ENCODE data around the gene CORO6. TPM values are rescaled to one million over a fixed set of nuclear protein-coding genes. Genes with fewer than 3 reads are reported as not detected.

The CORO6 gene
- total RNA-seq, 4 donors from 2014 or later = 1.4 to 13.7 (median 6.6) TPM

- Histone ChIP-seq H3K36me3 (no peaks in the 10 kb centered on the region), H3K27me3 (no peaks in the 10 kb centered on the region), H3K9me3 (no peaks in the 10 kb centered on the region), H3K4me1 (peaks cover 23% of the 10 kb centered on the region), H3K27ac (no peak overlapping the region), H3K4me3 (no peak overlapping the region)
- TF ChIP-seq EP300 (IDR thresholded peaks at IDR 0.05) = no peak
- no peak for TF ChIP-seq POLR2A (IDR thresholded peaks at IDR 0.05)
- TF ChIP-seq CTCF (IDR thresholded peaks at IDR 0.05) = no peak
- TF ChIP-seq POLR2AphosphoS5 (IDR thresholded peaks at IDR 0.05) = no peak
- 68% methylated on average over 7 of the region's 8 CpGs for WGBS
- DNase-seq (ENCODE audit: low spot score in 2 of 2) = peak in 1 of 2 donors; percentile 32
Measured at GRCh38 chr17:29625037-29625750, 2.5 kb upstream of the CORO6 start.

- DNase-seq (ENCODE audit: low spot score in 2 of 2) = no peak
- 69% methylated on average over 4 of the region's 4 CpGs for WGBS
- Histone ChIP-seq H3K4me3 (no peak overlapping the region), H3K36me3 (no peaks in the 10 kb centered on the region), H3K27ac (no peak overlapping the region), H3K27me3 (no peaks in the 10 kb centered on the region), H3K9me3 (no peaks in the 10 kb centered on the region), H3K4me1 (peaks cover 23% of the 10 kb centered on the region)
- TF ChIP-seq EP300 (IDR thresholded peaks at IDR 0.05) = no peak
- TF ChIP-seq POLR2A (IDR thresholded peaks at IDR 0.05) = no peak
- no peak for TF ChIP-seq CTCF (IDR thresholded peaks at IDR 0.05)
- no peak for TF ChIP-seq POLR2AphosphoS5 (IDR thresholded peaks at IDR 0.05)
Measured at GRCh38 chr17:29624586-29624985, 1.9 kb upstream of the CORO6 start.

GRCh38 chr17:29623283-29623647 is 553 bp upstream of the CORO6 start:
- WGBS = 60% methylated on average over 4 of the region's 4 CpGs
- H3K4me3 ChIP-seq = peak overlapping the region; percentile 78
- no peaks in the 10 kb centered on the region for H3K27me3 ChIP-seq
- no peak for DNase-seq (ENCODE audit: low spot score in 2 of 2)
- no peaks in the 10 kb centered on the region for H3K9me3 ChIP-seq
- H3K36me3 ChIP-seq = no peaks in the 10 kb centered on the region
- no peak overlapping the region for H3K27ac ChIP-seq
- no peak for TF ChIP-seq POLR2AphosphoS5 (IDR thresholded peaks at IDR 0.05)
- no peak for TF ChIP-seq EP300 (IDR thresholded peaks at IDR 0.05)
- TF ChIP-seq POLR2A (IDR thresholded peaks at IDR 0.05) = no peak
- no peak for TF ChIP-seq CTCF (IDR thresholded peaks at IDR 0.05)
- peaks cover 26% of the 10 kb centered on the region for H3K4me1 ChIP-seq

GRCh38 chr17:29621751-29622194 is 939 bp downstream of the CORO6 start:
- Histone ChIP-seq H3K36me3 (no peaks in the 10 kb centered on the region), H3K27me3 (peaks cover 2% of the 10 kb centered on the region), H3K9me3 (no peaks in the 10 kb centered on the region), H3K4me1 (peaks cover 37% of the 10 kb centered on the region), H3K4me3 (peak overlapping the region; percentile 78), H3K27ac (no peak overlapping the region)
- TF ChIP-seq CTCF (IDR thresholded peaks at IDR 0.05) (no peak), EP300 (IDR thresholded peaks at IDR 0.05) (no peak), POLR2AphosphoS5 (IDR thresholded peaks at IDR 0.05) (no peak), POLR2A (IDR thresholded peaks at IDR 0.05) (no peak)
- WGBS = 72% methylated on average over 3 of the region's 8 CpGs
- no peak for DNase-seq (ENCODE audit: low spot score in 2 of 2)

- H3K27me3 ChIP-seq = peaks cover 6% of the 10 kb centered on the region
- TF ChIP-seq CTCF (IDR thresholded peaks at IDR 0.05) (no peak), EP300 (IDR thresholded peaks at IDR 0.05) (no peak), POLR2AphosphoS5 (IDR thresholded peaks at IDR 0.05) (no peak), POLR2A (IDR thresholded peaks at IDR 0.05) (no peak)
- DNase-seq (ENCODE audit: low spot score in 2 of 2) = no peak
- H3K27ac ChIP-seq = no peak overlapping the region
- H3K36me3 ChIP-seq = no peaks in the 10 kb centered on the region
- WGBS = 96% methylated on average over 12 of the region's 12 CpGs
- no peaks in the 10 kb centered on the region for H3K9me3 ChIP-seq
- H3K4me3 ChIP-seq = no peak overlapping the region
- H3K4me1 ChIP-seq = peaks cover 46% of the 10 kb centered on the region
Measured at GRCh38 chr17:29620779-29621500, 1.8 kb downstream of the CORO6 start.
